Measurements from ENCODE around the gene KCNQ1.

- no peak for TF ChIP-seq RAD21 (IDR thresholded peaks at IDR 0.05; ENCODE audit: low read depth)
- TF ChIP-seq YY1 (IDR thresholded peaks at IDR 0.05; ENCODE audit: extremely low read depth, insufficient replicate concordance, low read depth, low read length): no peak
- TF ChIP-seq CTCF (IDR thresholded peaks at IDR 0.05 in 2 of 3, conservative IDR thresholded peaks at IDR 0.05 in 1 of 3; ENCODE audit: borderline replicate concordance in 1 of 3, insufficient read depth in 1 of 3, low read depth in 2 of 3, low read length in 2 of 3): no peak
- no peak for TF ChIP-seq POLR2AphosphoS5 (IDR thresholded peaks at IDR 0.05; ENCODE audit: low read depth, low read length)
- no peak for TF ChIP-seq TCF7L2 (IDR thresholded peaks at IDR 0.05; ENCODE audit: borderline replicate concordance, extremely low read depth, insufficient read depth, insufficient read length)
- TF ChIP-seq, protein P1, sequence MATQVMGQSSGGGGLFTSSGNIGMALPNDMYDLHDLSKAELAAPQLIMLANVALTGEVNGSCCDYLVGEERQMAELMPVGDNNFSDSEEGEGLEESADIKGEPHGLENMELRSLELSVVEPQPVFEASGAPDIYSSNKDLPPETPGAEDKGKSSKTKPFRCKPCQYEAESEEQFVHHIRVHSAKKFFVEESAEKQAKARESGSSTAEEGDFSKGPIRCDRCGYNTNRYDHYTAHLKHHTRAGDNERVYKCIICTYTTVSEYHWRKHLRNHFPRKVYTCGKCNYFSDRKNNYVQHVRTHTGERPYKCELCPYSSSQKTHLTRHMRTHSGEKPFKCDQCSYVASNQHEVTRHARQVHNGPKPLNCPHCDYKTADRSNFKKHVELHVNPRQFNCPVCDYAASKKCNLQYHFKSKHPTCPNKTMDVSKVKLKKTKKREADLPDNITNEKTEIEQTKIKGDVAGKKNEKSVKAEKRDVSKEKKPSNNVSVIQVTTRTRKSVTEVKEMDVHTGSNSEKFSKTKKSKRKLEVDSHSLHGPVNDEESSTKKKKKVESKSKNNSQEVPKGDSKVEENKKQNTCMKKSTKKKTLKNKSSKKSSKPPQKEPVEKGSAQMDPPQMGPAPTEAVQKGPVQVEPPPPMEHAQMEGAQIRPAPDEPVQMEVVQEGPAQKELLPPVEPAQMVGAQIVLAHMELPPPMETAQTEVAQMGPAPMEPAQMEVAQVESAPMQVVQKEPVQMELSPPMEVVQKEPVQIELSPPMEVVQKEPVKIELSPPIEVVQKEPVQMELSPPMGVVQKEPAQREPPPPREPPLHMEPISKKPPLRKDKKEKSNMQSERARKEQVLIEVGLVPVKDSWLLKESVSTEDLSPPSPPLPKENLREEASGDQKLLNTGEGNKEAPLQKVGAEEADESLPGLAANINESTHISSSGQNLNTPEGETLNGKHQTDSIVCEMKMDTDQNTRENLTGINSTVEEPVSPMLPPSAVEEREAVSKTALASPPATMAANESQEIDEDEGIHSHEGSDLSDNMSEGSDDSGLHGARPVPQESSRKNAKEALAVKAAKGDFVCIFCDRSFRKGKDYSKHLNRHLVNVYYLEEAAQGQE (IDR thresholded peaks at IDR 0.05; ENCODE audit: low read depth): no peak
- no peak for TF ChIP-seq POLR2A (IDR thresholded peaks at IDR 0.05; ENCODE audit: borderline replicate concordance, extremely low read depth, insufficient read depth, insufficient read length)
- TF ChIP-seq EZH2 (IDR thresholded peaks at IDR 0.05): no peak
- no peak for TF ChIP-seq JUND (IDR thresholded peaks at IDR 0.05)
- no peak for TF ChIP-seq EZH2phosphoT487 (IDR thresholded peaks at IDR 0.05; ENCODE audit: borderline replicate concordance)
- TF ChIP-seq, protein P2, sequence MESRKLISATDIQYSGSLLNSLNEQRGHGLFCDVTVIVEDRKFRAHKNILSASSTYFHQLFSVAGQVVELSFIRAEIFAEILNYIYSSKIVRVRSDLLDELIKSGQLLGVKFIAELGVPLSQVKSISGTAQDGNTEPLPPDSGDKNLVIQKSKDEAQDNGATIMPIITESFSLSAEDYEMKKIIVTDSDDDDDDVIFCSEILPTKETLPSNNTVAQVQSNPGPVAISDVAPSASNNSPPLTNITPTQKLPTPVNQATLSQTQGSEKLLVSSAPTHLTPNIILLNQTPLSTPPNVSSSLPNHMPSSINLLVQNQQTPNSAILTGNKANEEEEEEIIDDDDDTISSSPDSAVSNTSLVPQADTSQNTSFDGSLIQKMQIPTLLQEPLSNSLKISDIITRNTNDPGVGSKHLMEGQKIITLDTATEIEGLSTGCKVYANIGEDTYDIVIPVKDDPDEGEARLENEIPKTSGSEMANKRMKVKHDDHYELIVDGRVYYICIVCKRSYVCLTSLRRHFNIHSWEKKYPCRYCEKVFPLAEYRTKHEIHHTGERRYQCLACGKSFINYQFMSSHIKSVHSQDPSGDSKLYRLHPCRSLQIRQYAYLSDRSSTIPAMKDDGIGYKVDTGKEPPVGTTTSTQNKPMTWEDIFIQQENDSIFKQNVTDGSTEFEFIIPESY (IDR thresholded peaks at IDR 0.05; ENCODE audit: extremely low read depth, insufficient replicate concordance, low read length): no peak
- TF ChIP-seq MAX (IDR thresholded peaks at IDR 0.05): no peak
Measured at GRCh38 chr11:2838091-2838490, 393.3 kb downstream of the KCNQ1 start.
